ENCODE results near the gene RAB7A. TPM values are rescaled to one million over a fixed set of nuclear protein-coding genes. Genes with fewer than 3 reads are reported as not detected.

Gene RAB7A
- total RNA-seq, 1 experiment from 2014 or later: 172 TPM

GRCh38 chr3:128742821-128743594, 17.0 kb downstream of the RAB7A start:
- H3K9me3 Mint-ChIP-seq (ENCODE audit: unreplicated experiment): peaks cover 6% of the 10 kb centered on the region
- no TSS peak for BruUV-seq (replicated peaks)
- H3K4me1 Mint-ChIP-seq (ENCODE audit: insufficient read depth, unreplicated experiment): peaks cover 11% of the 10 kb centered on the region
- DNase-seq (ENCODE audit: unreplicated experiment): no peak
- no peak overlapping the region for H3K4me3 Mint-ChIP-seq (ENCODE audit: unreplicated experiment)
- H3K27ac Mint-ChIP-seq (ENCODE audit: low read depth, unreplicated experiment): no peak overlapping the region
- intact Hi-C loops (cut with micrococcal nuclease): no loop called here
- no peaks in the 10 kb centered on the region for H3K27me3 Mint-ChIP-seq (ENCODE audit: insufficient read depth, unreplicated experiment)
- POLR2A ChIA-PET: interaction anchor here (1.3 kb wide), 1 partner anchor 16 kb away, joined by 6 read pairs; no protein-coding TSS in a partner anchor
- CTCF ChIA-PET: interaction anchor here (0.6 kb wide), 2 partner anchors 27 to 75 kb away, joined by 3 read pairs; no protein-coding TSS in a partner anchor
- TF ChIP-seq CTCF (IDR thresholded peaks at IDR 0.05; ENCODE audit: unreplicated experiment): no peak
- H3K36me3 Mint-ChIP-seq (ENCODE audit: insufficient read depth, unreplicated experiment): peaks cover 32% of the 10 kb centered on the region

GRCh38 chr3:128745742-128746141, 19.8 kb downstream of the RAB7A start:
- DNase-seq (ENCODE audit: unreplicated experiment): no peak
- intact Hi-C loops (cut with micrococcal nuclease): no loop called here
- Mint-ChIP-seq H3K4me1 (ENCODE audit: insufficient read depth, unreplicated experiment) (peaks cover 11% of the 10 kb centered on the region), H3K9me3 (ENCODE audit: unreplicated experiment) (peaks cover 6% of the 10 kb centered on the region), H3K27me3 (ENCODE audit: insufficient read depth, unreplicated experiment) (no peaks in the 10 kb centered on the region), H3K4me3 (ENCODE audit: unreplicated experiment) (no peak overlapping the region), H3K36me3 (ENCODE audit: insufficient read depth, unreplicated experiment) (peaks cover 19% of the 10 kb centered on the region), H3K27ac (ENCODE audit: low read depth, unreplicated experiment) (no peak overlapping the region)
- POLR2A ChIA-PET: interaction anchor here (1.1 kb wide), 1 partner anchor 42 kb away, joined by 3 read pairs; no protein-coding TSS in a partner anchor
- CTCF ChIA-PET: interaction anchor here (1.2 to 1.6 kb wide), 2 partner anchors 11 to 49 kb away, joined by 4 to 5 read pairs; no protein-coding TSS in a partner anchor
- TF ChIP-seq CTCF (IDR thresholded peaks at IDR 0.05; ENCODE audit: unreplicated experiment): no peak
- BruUV-seq (replicated peaks): no TSS peak

GRCh38 chr3:128746881-128747280, 20.9 kb downstream of the RAB7A start:
- H3K27me3 Mint-ChIP-seq (ENCODE audit: insufficient read depth, unreplicated experiment): no peaks in the 10 kb centered on the region
- no peak overlapping the region for H3K27ac Mint-ChIP-seq (ENCODE audit: low read depth, unreplicated experiment)
- H3K9me3 Mint-ChIP-seq (ENCODE audit: unreplicated experiment): peaks cover 3% of the 10 kb centered on the region
- no peak for TF ChIP-seq CTCF (IDR thresholded peaks at IDR 0.05; ENCODE audit: unreplicated experiment)
- no peak overlapping the region for H3K4me3 Mint-ChIP-seq (ENCODE audit: unreplicated experiment)
- peaks cover 18% of the 10 kb centered on the region for H3K4me1 Mint-ChIP-seq (ENCODE audit: insufficient read depth, unreplicated experiment)
- peaks cover 13% of the 10 kb centered on the region for H3K36me3 Mint-ChIP-seq (ENCODE audit: insufficient read depth, unreplicated experiment)
- no peak for DNase-seq (ENCODE audit: unreplicated experiment)
- ChIA-PET POLR2A (interaction anchor here (0.6 to 0.8 kb wide), 3 partner anchors 9 to 22 kb away, joined by 3 to 4 read pairs (median 3); no protein-coding TSS in a partner anchor), CTCF (interaction anchor here (1.1 to 1.6 kb wide), 4 partner anchors 10 to 48 kb away, joined by 4 to 5 read pairs (median 4); no protein-coding TSS in a partner anchor)
- intact Hi-C loops (cut with micrococcal nuclease): no loop called here
- BruUV-seq (replicated peaks): no TSS peak

GRCh38 chr3:128748557-128748956, 22.6 kb downstream of the RAB7A start:
- ChIA-PET CTCF (no interaction called here), POLR2A (interaction anchor here (1.0 kb wide), 1 partner anchor 11 kb away, joined by 3 read pairs; no protein-coding TSS in a partner anchor)
- H3K27ac Mint-ChIP-seq (ENCODE audit: low read depth, unreplicated experiment): no peak overlapping the region
- H3K4me1 Mint-ChIP-seq (ENCODE audit: insufficient read depth, unreplicated experiment): peaks cover 29% of the 10 kb centered on the region
- H3K36me3 Mint-ChIP-seq (ENCODE audit: insufficient read depth, unreplicated experiment): peaks cover 18% of the 10 kb centered on the region
- H3K27me3 Mint-ChIP-seq (ENCODE audit: insufficient read depth, unreplicated experiment): no peaks in the 10 kb centered on the region
- DNase-seq (ENCODE audit: unreplicated experiment): no peak
- no peak overlapping the region for H3K4me3 Mint-ChIP-seq (ENCODE audit: unreplicated experiment)
- H3K9me3 Mint-ChIP-seq (ENCODE audit: unreplicated experiment): no peaks in the 10 kb centered on the region
- intact Hi-C loops (cut with micrococcal nuclease): no loop called here
- no TSS peak for BruUV-seq (replicated peaks)
- TF ChIP-seq CTCF (IDR thresholded peaks at IDR 0.05; ENCODE audit: unreplicated experiment): no peak
